Measurements from ENCODE around the gene SCGB1A1.
"Not testable (repeated sequence)": the region's sequence is repeated elsewhere in the genome, so short reads cannot be mapped to it uniquely, and the experiment has no call there.

The SCGB1A1 gene, protein sequence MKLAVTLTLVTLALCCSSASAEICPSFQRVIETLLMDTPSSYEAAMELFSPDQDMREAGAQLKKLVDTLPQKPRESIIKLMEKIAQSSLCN

DNA sequence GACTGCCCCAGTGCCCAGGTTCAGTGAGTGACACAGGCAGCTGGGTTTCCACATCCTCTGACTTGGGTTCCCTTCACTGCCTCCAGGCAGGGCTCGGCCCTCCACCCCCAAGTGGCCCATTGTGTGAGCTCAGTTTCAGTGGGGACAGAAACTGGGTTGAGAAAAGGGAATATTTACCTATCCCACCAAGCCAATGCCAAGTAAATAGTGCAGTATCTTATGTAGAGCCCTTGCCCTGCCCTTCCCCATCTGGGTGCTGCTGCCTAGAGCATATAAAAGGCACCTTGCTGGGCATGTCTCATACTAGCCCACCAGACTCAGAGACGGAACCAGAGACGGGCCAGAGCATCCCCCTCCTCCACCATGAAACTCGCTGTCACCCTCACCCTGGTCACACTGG lies at the start of gene SCGB1A1:
Gene SCGB1A1 (plus strand): TSS at position 301 of the 400 bp plus-strand sequence. CDS start 63 bp downstream, at position 364.
- in situ Hi-C loops (cut with HindIII; ENCODE audit: low sequenced_read_pairs): no loop called here
- TF ChIP-seq, protein P1, sequence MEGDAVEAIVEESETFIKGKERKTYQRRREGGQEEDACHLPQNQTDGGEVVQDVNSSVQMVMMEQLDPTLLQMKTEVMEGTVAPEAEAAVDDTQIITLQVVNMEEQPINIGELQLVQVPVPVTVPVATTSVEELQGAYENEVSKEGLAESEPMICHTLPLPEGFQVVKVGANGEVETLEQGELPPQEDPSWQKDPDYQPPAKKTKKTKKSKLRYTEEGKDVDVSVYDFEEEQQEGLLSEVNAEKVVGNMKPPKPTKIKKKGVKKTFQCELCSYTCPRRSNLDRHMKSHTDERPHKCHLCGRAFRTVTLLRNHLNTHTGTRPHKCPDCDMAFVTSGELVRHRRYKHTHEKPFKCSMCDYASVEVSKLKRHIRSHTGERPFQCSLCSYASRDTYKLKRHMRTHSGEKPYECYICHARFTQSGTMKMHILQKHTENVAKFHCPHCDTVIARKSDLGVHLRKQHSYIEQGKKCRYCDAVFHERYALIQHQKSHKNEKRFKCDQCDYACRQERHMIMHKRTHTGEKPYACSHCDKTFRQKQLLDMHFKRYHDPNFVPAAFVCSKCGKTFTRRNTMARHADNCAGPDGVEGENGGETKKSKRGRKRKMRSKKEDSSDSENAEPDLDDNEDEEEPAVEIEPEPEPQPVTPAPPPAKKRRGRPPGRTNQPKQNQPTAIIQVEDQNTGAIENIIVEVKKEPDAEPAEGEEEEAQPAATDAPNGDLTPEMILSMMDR (IDR thresholded peaks at IDR 0.05; ENCODE audit: low read depth, low read length, missing control alignments): no peak
- no peak within 1 kb of the TSS for H3K4me3 ChIP-seq (ENCODE audit: low read depth, low read length)
- DNase-seq (ENCODE audit: low read depth): no peak

DNA sequence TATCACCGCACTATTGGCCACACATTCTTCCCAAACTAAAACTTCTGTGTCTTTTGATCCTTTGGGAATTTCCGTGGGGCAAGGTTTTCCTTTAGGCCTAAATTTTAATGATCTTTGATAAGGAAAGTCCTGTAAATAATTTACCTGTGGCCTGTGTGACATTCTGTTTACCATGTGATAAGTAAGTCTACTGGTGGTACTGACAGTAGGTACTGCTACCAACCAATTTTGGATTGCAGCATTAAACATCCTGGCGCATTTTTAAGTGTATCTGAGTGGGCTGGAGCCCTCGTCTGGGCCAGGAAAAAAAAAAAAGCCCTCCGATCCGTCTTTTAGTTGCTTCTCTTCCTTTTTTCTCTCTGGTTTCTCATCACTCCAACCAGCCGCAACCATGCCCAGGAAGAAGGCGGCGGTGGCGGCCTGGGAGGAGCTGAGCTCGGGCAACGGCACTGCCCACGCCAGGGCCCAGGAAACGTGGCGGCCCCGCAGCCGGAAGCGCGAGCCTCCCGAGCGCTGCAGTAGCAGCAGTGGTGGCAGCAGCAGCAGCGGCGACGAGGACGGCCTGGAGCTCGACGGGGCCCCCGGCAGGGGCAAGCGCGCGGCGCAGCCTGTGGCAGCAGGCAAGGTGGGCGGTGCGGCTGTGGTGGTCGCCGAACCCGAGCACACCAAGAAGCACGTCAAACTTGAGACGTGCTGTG lies 47.9 kb upstream of the SCGB1A1 start:
- TF ChIP-seq, protein P1 (IDR thresholded peaks at IDR 0.05; ENCODE audit: low read depth, low read length, missing control alignments): no peak
- no peak for DNase-seq (ENCODE audit: low read depth)
- H3K4me3 ChIP-seq (ENCODE audit: low read depth, low read length): no peak overlapping the region
- in situ Hi-C loops (cut with HindIII; ENCODE audit: low sequenced_read_pairs): no loop called here

DNA sequence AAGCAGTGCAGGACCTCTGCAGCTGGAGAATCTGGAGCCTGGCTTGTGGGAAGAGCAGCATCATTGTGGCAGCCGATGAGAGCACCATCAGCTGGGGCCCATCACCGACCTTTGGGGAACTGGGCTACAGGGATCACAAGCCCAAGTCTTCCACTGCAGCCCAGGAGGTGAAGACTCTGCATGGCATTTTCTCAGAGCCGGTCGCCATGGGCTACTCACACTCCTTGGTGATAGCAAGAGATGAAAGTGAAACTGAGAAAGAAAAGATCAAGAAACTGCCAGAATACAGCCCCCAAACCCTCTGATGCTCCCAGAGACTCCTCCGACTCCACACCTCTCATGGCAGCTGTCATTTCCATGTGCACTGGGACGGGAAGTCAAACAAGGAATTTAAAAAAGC lies 46.0 kb upstream of the SCGB1A1 start:
- no peak for DNase-seq (ENCODE audit: low read depth)
- in situ Hi-C loops (cut with HindIII; ENCODE audit: low sequenced_read_pairs): no loop called here
- TF ChIP-seq, protein P1 (IDR thresholded peaks at IDR 0.05; ENCODE audit: low read depth, low read length, missing control alignments): no peak
- H3K4me3 ChIP-seq (ENCODE audit: low read depth, low read length): no peak overlapping the region

DNA sequence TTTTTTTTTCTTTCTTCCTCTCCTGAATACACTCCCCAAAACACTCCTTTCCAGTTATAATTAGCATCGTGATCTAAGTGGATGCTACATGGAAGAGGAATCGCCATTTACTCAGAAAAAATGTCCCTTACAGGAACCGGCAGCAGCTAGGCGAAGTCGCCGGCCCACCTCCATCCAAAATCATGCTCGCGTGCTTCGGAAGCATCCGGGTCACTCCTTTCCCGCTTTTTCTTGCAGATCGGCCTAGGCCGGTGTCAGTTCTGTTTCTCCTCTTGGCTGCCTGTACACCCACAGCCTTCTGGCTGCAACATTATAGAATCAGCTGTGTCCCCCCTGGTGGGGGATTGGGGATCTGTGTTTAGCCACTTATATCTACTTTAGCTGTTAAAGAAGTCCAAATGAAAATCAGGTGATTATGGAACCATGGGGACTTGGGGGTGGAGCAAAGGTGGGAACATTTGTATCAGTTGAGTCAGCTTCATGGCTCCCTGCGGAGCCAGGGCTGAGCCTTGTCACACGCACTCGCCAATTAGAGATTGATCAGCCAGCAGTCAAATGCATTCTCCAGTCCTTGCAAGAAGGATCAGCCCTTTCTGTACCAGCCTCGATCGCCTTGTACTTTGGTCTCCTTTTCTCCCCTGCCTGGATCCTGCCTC lies 45.2 kb upstream of the SCGB1A1 start:
- DNase-seq (ENCODE audit: low read depth): no peak
- H3K4me3 ChIP-seq (ENCODE audit: low read depth, low read length): no peak overlapping the region
- in situ Hi-C loops (cut with HindIII; ENCODE audit: low sequenced_read_pairs): no loop called here
- TF ChIP-seq, protein P1 (IDR thresholded peaks at IDR 0.05; ENCODE audit: low read depth, low read length, missing control alignments): no peak

DNA sequence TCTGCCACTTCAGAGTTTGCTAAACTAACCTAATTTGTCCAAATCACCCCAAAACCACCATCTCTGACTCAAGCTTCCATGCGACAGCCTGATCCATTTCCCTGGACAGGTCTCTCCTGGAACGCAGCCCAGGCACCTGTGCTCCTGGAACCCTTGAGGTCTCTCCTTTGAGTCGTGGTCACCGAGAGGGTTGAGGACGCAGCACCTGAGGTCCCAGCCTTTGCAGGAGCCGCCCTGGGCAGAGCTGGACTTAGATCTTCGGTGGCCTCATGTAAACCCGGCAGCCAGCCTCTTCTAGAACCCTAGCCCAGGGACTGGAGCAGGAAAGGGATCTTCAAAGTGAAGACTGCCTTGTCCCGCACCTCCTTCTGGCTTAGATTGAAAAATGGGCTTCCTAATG lies 44.0 kb upstream of the SCGB1A1 start:
- DNase-seq (ENCODE audit: low read depth): no peak
- in situ Hi-C loops (cut with HindIII; ENCODE audit: low sequenced_read_pairs): no loop called here
- H3K4me3 ChIP-seq (ENCODE audit: low read depth, low read length): no peak overlapping the region
- TF ChIP-seq, protein P1 (IDR thresholded peaks at IDR 0.05; ENCODE audit: low read depth, low read length, missing control alignments): no peak

DNA sequence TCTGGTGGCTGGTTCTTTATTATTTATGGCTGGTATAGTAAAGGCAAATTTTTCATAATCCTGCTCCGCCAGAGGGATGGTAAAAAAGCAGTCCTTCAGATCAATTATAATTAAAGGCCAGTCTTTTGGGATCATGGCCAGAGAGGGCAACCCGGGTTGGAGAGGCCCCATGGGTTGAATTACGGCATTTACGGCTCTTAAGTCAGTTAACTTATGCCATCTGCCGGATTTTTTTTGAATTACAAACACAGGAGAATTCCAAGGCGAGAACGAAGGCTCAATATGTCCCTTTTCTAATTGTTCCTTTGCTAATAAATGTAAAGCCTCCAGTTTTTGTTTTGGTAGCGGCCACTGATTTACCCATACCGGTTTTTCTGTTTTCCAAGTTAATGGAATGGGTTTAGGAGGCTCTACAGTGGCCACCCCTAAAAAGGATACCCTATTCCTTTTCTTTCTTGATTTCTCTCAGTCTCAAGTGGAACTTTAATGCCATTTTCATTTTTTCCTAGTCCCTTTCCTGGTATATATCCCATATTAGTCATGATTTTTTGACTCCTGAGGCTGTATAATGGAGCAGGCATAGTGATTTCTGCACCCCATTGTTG lies 40.3 kb upstream of the SCGB1A1 start:
- TF ChIP-seq, protein P1 (IDR thresholded peaks at IDR 0.05; ENCODE audit: low read depth, low read length, missing control alignments): peak; percentile 17
- peak; percentile 38 for DNase-seq (ENCODE audit: low read depth)
- in situ Hi-C loops (cut with HindIII; ENCODE audit: low sequenced_read_pairs): not testable (repeated sequence)

DNA sequence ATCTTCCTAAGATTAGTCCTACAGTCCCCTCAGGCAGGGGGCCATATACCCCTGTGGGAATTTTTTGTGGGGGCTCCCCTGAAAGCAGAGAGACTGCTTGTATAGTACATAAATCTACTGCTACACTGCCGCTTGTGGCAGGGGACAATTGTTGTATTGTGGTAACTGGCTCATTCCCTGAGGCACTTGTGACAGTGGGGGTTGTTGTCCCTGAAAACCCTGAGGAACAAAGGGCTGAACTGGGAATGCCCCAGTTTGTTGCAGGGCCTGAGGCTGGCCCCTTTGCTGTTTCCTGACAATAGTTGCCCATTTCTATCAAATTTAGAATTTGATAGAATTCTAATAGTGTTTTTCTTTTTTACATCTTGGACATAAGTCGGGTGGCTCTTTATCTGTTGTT lies 39.2 kb upstream of the SCGB1A1 start:
- DNase-seq (ENCODE audit: low read depth); H3K4me3 ChIP-seq (ENCODE audit: low read depth, low read length); in situ Hi-C loops (cut with HindIII; ENCODE audit: low sequenced_read_pairs): not testable (repeated sequence)

More for the DNA sequence above, 40.3 kb upstream of the SCGB1A1 start:
- not testable (repeated sequence) for H3K4me3 ChIP-seq (ENCODE audit: low read depth, low read length)
